Glutamatergic neuron (in vitro differentiated cells): Measurements from ENCODE around the gene MYO1D. TPM values are rescaled to one million over a fixed set of nuclear protein-coding genes. Genes with fewer than 3 reads are reported as not detected.

Experiments
- DNase-seq: peaks from one replicate; pipeline ENCODE4 v3.0.0; 2022
- H3K27ac Mint-ChIP-seq: one replicate; pipeline ENCODE4 v1.8.0; 2020; ENCODE audit warnings: mild to moderate bottlenecking, mixed read lengths, inconsistent platforms; ENCODE audit not compliant: unreplicated experiment
- H3K27me3 Mint-ChIP-seq: one replicate; pipeline ENCODE4 v1.8.0; 2020; ENCODE audit warnings: mild to moderate bottlenecking, moderate library complexity, mixed read lengths, inconsistent platforms; ENCODE audit not compliant: unreplicated experiment
- H3K36me3 Mint-ChIP-seq: one replicate; pipeline ENCODE4 v1.8.0; 2020; ENCODE audit warnings: mild to moderate bottlenecking, mixed read lengths, inconsistent platforms; ENCODE audit not compliant: unreplicated experiment
- H3K4me1 Mint-ChIP-seq: one replicate; pipeline ENCODE4 v1.8.0; 2020; ENCODE audit warnings: mild to moderate bottlenecking, low read depth, mixed read lengths, inconsistent platforms; ENCODE audit not compliant: unreplicated experiment
- H3K4me3 Mint-ChIP-seq: one replicate; pipeline ENCODE4 v1.8.0; 2020; ENCODE audit warnings: mild to moderate bottlenecking, mixed read lengths, inconsistent platforms; ENCODE audit not compliant: unreplicated experiment
- H3K9me3 Mint-ChIP-seq: one replicate; pipeline ENCODE4 v1.8.0; 2020; ENCODE audit warnings: mild to moderate bottlenecking, moderate library complexity, mixed read lengths, inconsistent platforms; ENCODE audit not compliant: unreplicated experiment
- total RNA-seq: library from RNA; stranded (reverse); fragmentation: NEBNext Ultra II Directional; extraction: Animal tissue kit (Norgen Biotek cat#: 25700); gene quantifications from one replicate; pipeline ENCODE4 v1.2.1, GENCODE V29; 2021; ENCODE audit not compliant: unreplicated experiment
- TF ChIP-seq, protein P1 (sequence below): fragments of 200-600 bp; sonication (generic); IDR thresholded peaks from one replicate; pipeline ENCODE4 v1.5.0; 2021; ENCODE audit not compliant: partially characterized antibody, unreplicated experiment

Gene MYO1D
- total RNA-seq, 1 donor from 2014 or later, result 5.3 TPM

DNA sequence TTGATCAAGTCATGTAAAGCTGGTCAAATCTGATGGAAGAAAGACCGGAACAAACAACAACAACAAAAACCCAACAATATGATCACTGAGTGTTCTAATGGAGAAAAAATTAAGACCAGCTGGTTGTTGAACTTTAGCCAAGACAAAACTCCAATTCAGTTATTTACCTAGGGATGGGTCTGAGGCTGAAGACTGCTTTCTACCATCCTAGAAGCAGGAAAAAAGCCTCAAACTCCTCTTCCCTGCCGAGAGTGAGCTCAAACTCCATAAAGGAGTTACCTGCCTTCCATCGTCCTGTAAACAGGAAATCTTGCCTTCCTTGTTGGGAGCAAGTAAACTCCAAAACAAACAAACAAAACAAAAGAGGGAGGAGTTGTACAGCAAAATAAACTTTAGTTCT lies 28.0 kb upstream of the MYO1D start:
- H3K27ac Mint-ChIP-seq, result no peak overlapping the region
- DNase-seq, result no peak
- TF ChIP-seq, protein P1, sequence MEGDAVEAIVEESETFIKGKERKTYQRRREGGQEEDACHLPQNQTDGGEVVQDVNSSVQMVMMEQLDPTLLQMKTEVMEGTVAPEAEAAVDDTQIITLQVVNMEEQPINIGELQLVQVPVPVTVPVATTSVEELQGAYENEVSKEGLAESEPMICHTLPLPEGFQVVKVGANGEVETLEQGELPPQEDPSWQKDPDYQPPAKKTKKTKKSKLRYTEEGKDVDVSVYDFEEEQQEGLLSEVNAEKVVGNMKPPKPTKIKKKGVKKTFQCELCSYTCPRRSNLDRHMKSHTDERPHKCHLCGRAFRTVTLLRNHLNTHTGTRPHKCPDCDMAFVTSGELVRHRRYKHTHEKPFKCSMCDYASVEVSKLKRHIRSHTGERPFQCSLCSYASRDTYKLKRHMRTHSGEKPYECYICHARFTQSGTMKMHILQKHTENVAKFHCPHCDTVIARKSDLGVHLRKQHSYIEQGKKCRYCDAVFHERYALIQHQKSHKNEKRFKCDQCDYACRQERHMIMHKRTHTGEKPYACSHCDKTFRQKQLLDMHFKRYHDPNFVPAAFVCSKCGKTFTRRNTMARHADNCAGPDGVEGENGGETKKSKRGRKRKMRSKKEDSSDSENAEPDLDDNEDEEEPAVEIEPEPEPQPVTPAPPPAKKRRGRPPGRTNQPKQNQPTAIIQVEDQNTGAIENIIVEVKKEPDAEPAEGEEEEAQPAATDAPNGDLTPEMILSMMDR, result no peak
- H3K9me3 Mint-ChIP-seq, result no peaks in the 10 kb centered on the region
- H3K4me3 Mint-ChIP-seq, result no peak overlapping the region
- no peaks in the 10 kb centered on the region for H3K4me1 Mint-ChIP-seq
- H3K27me3 Mint-ChIP-seq, result no peaks in the 10 kb centered on the region
- no peaks in the 10 kb centered on the region for H3K36me3 Mint-ChIP-seq

DNA sequence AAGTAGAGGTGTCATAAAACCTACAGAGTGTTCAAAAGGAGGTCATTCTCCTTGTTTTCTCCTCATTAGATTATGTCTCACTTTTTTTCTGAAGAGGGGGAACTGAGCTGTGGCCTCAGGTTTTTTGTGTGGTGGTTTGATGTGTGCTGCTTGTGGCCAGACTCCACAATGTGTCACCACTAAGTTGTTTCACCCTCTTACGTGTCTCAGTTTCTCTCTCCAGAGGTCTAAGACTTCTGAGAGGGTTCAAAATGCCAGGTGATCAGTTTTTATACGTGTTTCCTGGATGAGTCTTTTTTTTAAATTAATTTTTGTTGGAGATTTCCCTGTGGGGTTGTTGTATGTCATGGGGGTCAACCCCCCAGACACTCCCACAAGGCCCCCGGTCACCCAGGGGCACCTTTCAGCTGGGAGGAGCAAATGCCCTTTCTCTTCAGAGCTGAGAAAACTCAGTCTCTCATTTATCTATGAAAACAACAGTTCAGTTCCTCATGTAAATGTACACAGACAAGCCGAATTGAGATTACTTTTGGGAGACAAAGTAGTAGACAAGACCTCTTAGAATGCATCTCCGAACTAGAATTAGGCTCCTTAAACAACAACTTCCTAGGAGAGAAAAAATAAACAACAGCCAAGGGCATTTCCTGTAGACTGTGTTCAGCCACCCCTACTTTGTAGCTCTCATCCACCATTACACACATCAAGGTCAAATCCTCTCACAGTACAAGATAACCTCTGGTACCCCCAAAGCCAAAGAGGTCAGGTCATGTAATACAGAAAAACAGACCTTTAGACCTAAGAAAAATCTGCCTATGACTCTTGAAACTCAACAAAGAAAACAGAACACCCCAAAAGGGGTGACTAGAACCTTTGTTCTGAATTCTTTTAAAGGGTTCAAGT lies 27.1 kb upstream of the MYO1D start:
- TF ChIP-seq, protein P1, result no peak
- no peaks in the 10 kb centered on the region for H3K36me3 Mint-ChIP-seq
- H3K27ac Mint-ChIP-seq, result no peak overlapping the region
- no peaks in the 10 kb centered on the region for H3K9me3 Mint-ChIP-seq
- no peak overlapping the region for H3K4me3 Mint-ChIP-seq
- no peaks in the 10 kb centered on the region for H3K4me1 Mint-ChIP-seq
- no peak for DNase-seq
- H3K27me3 Mint-ChIP-seq, result no peaks in the 10 kb centered on the region

DNA sequence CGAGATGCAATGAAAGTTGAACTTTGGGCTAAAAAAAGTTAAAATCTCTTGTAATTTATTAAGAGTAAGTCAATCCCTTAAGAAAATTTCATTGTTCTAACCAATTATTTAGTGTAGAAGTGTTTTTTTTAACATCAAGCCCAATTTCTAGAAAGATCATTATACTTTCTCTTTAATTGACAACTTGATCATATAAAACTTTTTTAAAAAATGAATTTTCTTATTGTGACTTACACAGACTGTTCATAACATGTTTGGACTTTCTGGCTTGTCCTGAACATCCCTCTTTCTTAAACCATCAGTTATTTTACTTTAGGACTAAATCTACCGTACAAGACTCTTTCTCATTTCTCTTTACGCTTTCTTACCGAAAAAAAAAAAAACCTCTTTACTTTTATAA lies 24.8 kb upstream of the MYO1D start:
- no peak overlapping the region for H3K4me3 Mint-ChIP-seq
- no peaks in the 10 kb centered on the region for H3K27me3 Mint-ChIP-seq

GRCh38 chr17:32899236-32900013 lies 22.5 kb upstream of the MYO1D start:
- Mint-ChIP-seq H3K27me3 (no peaks in the 10 kb centered on the region), H3K9me3 (no peaks in the 10 kb centered on the region), H3K27ac (no peak overlapping the region), H3K36me3 (no peaks in the 10 kb centered on the region), H3K4me3 (no peak overlapping the region), H3K4me1 (no peaks in the 10 kb centered on the region)
- TF ChIP-seq, protein P1, result no peak
- DNase-seq, result no peak

More for the DNA sequence above, 24.8 kb upstream of the MYO1D start:
- TF ChIP-seq, protein P1, result no peak
- no peak overlapping the region for H3K27ac Mint-ChIP-seq
- no peaks in the 10 kb centered on the region for H3K4me1 Mint-ChIP-seq
- DNase-seq, result no peak
- H3K36me3 Mint-ChIP-seq, result no peaks in the 10 kb centered on the region
- H3K9me3 Mint-ChIP-seq, result no peaks in the 10 kb centered on the region
